Heart right ventricle (tissue), 16 donors: ENCODE data around the gene SNRPB. TPM values are rescaled to one million over a fixed set of nuclear protein-coding genes. Genes with fewer than 3 reads are reported as not detected.
A peak's percentile ranks its signal among the peaks of the same experiment; 100 is the strongest.

Source experiments
- ATAC-seq, 8 donors: fragments of 200-7000 bp; cut with Tn5 transposase; one replicate each; pipeline ENCODE4 v1.9.1; 2020; ENCODE audit warnings: mild to moderate bottlenecking in 8 of 8, moderate library complexity in 8 of 8, moderate number of reproducible peaks in 1 of 8
- DNase-seq, 2 donors: peaks; one replicate each; pipeline ENCODE4 v3.0.0-alpha.2; 2020
- H3K27ac ChIP-seq, 10 donors: fragments of 200-600 bp; sonication (generic) in 2 of 10; one replicate each; pipeline versions ENCODE4 v1.5.0 to v1.8.0; 2020 to 2022; ENCODE audit warnings: mild to moderate bottlenecking in 3 of 10
- H3K27me3 ChIP-seq, 7 donors: fragments of 200-600 bp; one replicate each; pipeline ENCODE4 v1.8.0; 2021 to 2022; ENCODE audit warnings: mild to moderate bottlenecking in 2 of 7
- H3K36me3 ChIP-seq, 9 donors: fragments of 200-600 bp; sonication (generic) in 1 of 9; one replicate each; pipeline versions ENCODE4 v1.5.0 to v1.8.0; 2020 to 2022; ENCODE audit warnings: mild to moderate bottlenecking in 2 of 9
- H3K4me1 ChIP-seq, 9 donors: fragments of 200-600 bp; sonication (generic) in 1 of 9; one replicate each; pipeline versions ENCODE4 v1.5.0 to v1.8.0; 2020 to 2022; ENCODE audit warnings: mild to moderate bottlenecking in 4 of 9
- H3K4me3 ChIP-seq, 10 donors: fragments of 200-600 bp; sonication (generic) in 2 of 10; one replicate each; pipeline versions ENCODE4 v1.5.0 to v1.8.0; 2020 to 2022; ENCODE audit warnings: mild to moderate bottlenecking in 7 of 10, moderate library complexity in 2 of 10
- H3K9me3 ChIP-seq, 11 donors: fragments of 200-600 bp in 10 of 11; sonication (generic) in 2 of 11; one replicate each; pipeline versions ENCODE4 v1.5.0 to v1.8.0; 2013 to 2022; ENCODE audit warnings: mild to moderate bottlenecking in 2 of 11, control low read depth in 1 of 11, moderate library complexity in 1 of 11
- WGBS, 2 donors: extraction: QIAGEN DNeasy Blood & Tissue Kit; methylation state at CpG; one replicate each; pipeline ENCODE4 v1.1.7; 2013; ENCODE audit warnings: inconsistent platforms in 1 of 2; 5-methylcytosine and 5-hydroxymethylcytosine counted together
- intact Hi-C, 10 donors: fragments of 100-400 bp; cut with DNase I; formaldehyde crosslinking; loops; one replicate each; pipeline versions ENCODE4 v1.11.1 to v1.14.2; 2022
- polyA plus RNA-seq, 2 donors: library from polyadenylated mRNA; stranded (reverse); fragments of 200-250 nt; gene quantifications; one replicate each; pipeline ENCODE4 v1.2.3, GENCODE V29; 2013
- total RNA-seq, 10 donors: library from RNA; stranded (reverse); fragmentation: NEBNext Ultra II Directional in 3 of 10; extraction: Animal tissue kit (Norgen Biotek cat#: 25700) in 3 of 10; gene quantifications; one replicate each; pipeline versions ENCODE4 v1.2.1 to v1.2.4, GENCODE V29; 2021 to 2023
- TF ChIP-seq, protein P1 (sequence below), 9 donors: fragments of 200-600 bp; sonication (generic) in 2 of 9; IDR thresholded peaks; one replicate each; pipeline versions ENCODE4 v1.5.0 to v1.8.0; 2021 to 2022; ENCODE audit warnings: antibody characterized with exemption in 9 of 9, mild to moderate bottlenecking in 5 of 9, moderate library complexity in 1 of 9
- donor health status: Arrhythmogenic right ventricular cardiomyopathy.
- donor health status: ischemic (EF 13 %, LVEDD 7.1; RV severe dilation, severe dysfunction).
- donor health status: healthy with polysubstance abuse.
- donor health status: DM: no; HTN: yes; CAD: no.
- donor health status: DM: no; HTN: no; CAD: no.
- donor health status: ischemic (EF 25% LVEDD 6.9; RV normal size, moderate dysfunction).
- donor health status: ischemic (EF 25% LVEDD 5.7; RV mildly dilated, moderate dysfunction).
- donor health status: healthy.
- donor health status: DM: yes; HTN: yes; CAD: no.
- donor health status: Ischemic cardiomyopathy.
- donor health status: ischemic (EF 35%, LVEDD 5.7; RV mildly dilated, moderate dysfunction).
- donor health status: nonischemic (EF 11% LVEDD 7.7; RV severe dilation, severe dysfunction).
- donor health status: DM: yes; HTN: yes; CAD: no.
- donor health status: PGD.
- donor health status: ischemic (EF 29% LVEDD 5.4; RV normal size, mild dysfunction).
- donor health status: nonischemic (EF 23%, LVEDD 6.1; RV moderate dilation, normal function).

Gene SNRPB
- total and polyA plus RNA-seq, 12 donors, result 41.4 to 239 (median 53.2) TPM

DNA sequence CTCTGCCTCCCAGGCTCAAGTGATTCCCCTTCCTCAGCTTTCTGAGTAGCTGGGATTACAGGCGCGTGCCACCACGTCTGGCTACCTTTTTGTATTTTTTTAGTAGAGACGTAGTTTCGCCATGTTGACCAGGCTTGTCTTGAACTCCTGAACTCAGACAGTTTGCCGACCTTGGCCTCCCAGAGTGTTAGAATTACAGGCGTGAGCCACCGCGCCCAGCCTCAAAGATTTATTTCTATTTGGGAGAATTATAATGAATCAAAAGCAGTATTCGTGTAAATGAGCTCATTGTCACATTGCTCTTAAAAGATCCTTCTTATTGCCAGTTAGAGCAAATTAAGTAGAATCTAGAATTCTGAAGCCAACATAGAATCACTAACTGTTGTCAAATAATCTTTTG lies 47.5 kb upstream of the SNRPB start:
- no peak overlapping the region for H3K27ac ChIP-seq
- H3K36me3 ChIP-seq, result no peaks in the 10 kb centered on the region
- peaks cover 0 to 17% (median 0%) of the 10 kb centered on the region in 9 donors for H3K4me1 ChIP-seq
- H3K27me3 ChIP-seq, result peaks cover 0 to 5% (median 0%) of the 10 kb centered on the region in 7 donors
- DNase-seq (no peak), ATAC-seq (no peak)
- H3K9me3 ChIP-seq, result no peaks in the 10 kb centered on the region
- H3K4me3 ChIP-seq, result no peak overlapping the region
- intact Hi-C loops, result no loop called here
- WGBS, 2 donors, result 87 to 89% methylated on average over 10 of the region's 10 CpGs
- TF ChIP-seq, protein P1, sequence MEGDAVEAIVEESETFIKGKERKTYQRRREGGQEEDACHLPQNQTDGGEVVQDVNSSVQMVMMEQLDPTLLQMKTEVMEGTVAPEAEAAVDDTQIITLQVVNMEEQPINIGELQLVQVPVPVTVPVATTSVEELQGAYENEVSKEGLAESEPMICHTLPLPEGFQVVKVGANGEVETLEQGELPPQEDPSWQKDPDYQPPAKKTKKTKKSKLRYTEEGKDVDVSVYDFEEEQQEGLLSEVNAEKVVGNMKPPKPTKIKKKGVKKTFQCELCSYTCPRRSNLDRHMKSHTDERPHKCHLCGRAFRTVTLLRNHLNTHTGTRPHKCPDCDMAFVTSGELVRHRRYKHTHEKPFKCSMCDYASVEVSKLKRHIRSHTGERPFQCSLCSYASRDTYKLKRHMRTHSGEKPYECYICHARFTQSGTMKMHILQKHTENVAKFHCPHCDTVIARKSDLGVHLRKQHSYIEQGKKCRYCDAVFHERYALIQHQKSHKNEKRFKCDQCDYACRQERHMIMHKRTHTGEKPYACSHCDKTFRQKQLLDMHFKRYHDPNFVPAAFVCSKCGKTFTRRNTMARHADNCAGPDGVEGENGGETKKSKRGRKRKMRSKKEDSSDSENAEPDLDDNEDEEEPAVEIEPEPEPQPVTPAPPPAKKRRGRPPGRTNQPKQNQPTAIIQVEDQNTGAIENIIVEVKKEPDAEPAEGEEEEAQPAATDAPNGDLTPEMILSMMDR (IDR thresholded peaks at IDR 0.05), result no peak

DNA sequence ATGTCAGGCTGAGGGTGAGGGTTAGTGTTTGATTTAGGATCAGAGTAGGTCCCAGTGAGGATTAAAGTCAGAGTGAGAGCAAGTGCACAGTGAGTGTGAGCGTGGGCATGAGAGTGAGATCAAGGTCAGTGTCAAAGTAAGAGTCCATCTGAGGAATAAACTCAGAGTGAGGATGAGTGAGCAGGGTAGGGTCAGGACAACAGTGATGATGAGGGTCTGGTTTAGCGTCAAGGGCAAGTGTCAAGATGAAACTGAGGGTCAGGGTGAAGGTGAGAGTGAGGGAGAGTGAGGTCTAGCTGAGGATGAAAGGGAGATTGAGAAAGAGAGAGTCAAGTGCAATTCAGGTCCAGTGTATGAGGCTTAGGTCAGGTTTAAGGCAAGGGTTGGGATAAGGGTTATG lies 45.8 kb upstream of the SNRPB start:
- intact Hi-C loops, result no loop called here
- no peak overlapping the region for H3K27ac ChIP-seq
- TF ChIP-seq, protein P1 (IDR thresholded peaks at IDR 0.05), result no peak
- ATAC-seq (no peak), DNase-seq (no peak)
- peaks cover 0 to 4% (median 0%) of the 10 kb centered on the region in 7 donors for H3K27me3 ChIP-seq
- H3K36me3 ChIP-seq, result no peaks in the 10 kb centered on the region
- 74 to 81% methylated on average over 2 of the region's 2 CpGs for WGBS, 2 donors
- no peaks in the 10 kb centered on the region for H3K9me3 ChIP-seq
- peaks cover 0 to 6% (median 0%) of the 10 kb centered on the region in 9 donors for H3K4me1 ChIP-seq
- no peak overlapping the region for H3K4me3 ChIP-seq

DNA sequence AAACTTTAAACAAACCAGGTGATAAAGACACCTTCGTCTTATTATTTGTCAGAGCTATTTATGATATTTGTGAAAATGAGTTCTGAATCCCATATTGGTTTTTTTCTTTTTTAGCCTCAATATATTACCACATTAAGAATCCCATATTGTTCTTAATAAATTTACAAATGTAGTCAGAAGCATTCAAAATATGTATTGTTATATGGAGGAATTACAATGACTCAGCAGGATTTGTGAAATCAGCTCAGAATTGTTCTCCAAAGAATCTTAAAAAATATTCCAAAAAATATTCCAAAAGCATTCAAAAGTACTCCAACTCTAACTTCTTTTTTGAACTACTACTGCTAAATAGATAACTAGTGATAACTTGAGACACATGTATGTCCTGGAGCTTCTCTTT lies 44.6 kb upstream of the SNRPB start:
- DNase-seq (no peak), ATAC-seq (no peak)
- Histone ChIP-seq H3K9me3 (no peaks in the 10 kb centered on the region), H3K36me3 (no peaks in the 10 kb centered on the region), H3K27me3 (peaks cover 0 to 4% (median 0%) of the 10 kb centered on the region in 7 donors), H3K4me3 (no peak overlapping the region), H3K27ac (no peak overlapping the region), H3K4me1 (no peaks in the 10 kb centered on the region)
- intact Hi-C loops, result no loop called here
- TF ChIP-seq, protein P1 (IDR thresholded peaks at IDR 0.05), result no peak
- whole genome bisulfite sequencing, 2 donors, result 70 to 87% methylated on average over 1 of the region's 1 CpG

DNA sequence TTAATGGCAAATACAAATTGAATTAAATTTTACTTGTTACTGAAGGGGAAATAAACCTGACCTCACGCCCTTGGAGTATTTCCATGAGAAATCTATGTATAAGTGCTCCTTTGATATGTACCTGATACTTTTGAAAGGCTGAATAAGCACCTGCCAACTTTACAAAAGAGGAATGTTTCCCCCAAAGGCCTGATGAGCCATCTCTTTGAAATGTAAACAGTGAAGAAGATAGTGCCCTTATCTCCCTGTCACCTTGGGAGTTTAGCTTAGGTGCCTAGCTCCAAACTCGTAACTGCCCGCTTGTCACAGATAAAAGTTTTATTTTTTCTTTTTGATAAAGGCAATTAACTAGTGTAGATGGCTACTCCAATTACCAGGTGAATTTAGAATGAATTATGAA lies 39.2 kb upstream of the SNRPB start:
- DNase-seq (no peak), ATAC-seq (no peak)
- no peaks in the 10 kb centered on the region for H3K9me3 ChIP-seq
- H3K4me3 ChIP-seq, result peak overlapping the region in 7 of 10 donors; percentile 74 to 97 (median 93)
- 71 to 78% methylated on average over 3 of the region's 3 CpGs for WGBS, 2 donors
- intact Hi-C loops, result loop anchor here in 2 of 10 donors (1.0 to 5.0 kb wide), 2 partner anchors 37 to 39 kb away; partner anchors contain the start of gene SNRPB (in 2 of the 2)
- TF ChIP-seq, protein P1 (IDR thresholded peaks at IDR 0.05), result no peak
- H3K27ac ChIP-seq, result no peak overlapping the region
- H3K36me3 ChIP-seq, result no peaks in the 10 kb centered on the region
- H3K4me1 ChIP-seq, result peaks cover 0 to 19% (median 16%) of the 10 kb centered on the region in 9 donors
- H3K27me3 ChIP-seq, result peaks cover 0 to 4% (median 0%) of the 10 kb centered on the region in 7 donors
